ENCODE data around the gene SLC9A8. TPM values are rescaled to one million over a fixed set of nuclear protein-coding genes. Genes with fewer than 3 reads are reported as not detected.

SLC9A8 gene
- total RNA-seq, 1 donor from 2014 or later, result 10.5 TPM

DNA sequence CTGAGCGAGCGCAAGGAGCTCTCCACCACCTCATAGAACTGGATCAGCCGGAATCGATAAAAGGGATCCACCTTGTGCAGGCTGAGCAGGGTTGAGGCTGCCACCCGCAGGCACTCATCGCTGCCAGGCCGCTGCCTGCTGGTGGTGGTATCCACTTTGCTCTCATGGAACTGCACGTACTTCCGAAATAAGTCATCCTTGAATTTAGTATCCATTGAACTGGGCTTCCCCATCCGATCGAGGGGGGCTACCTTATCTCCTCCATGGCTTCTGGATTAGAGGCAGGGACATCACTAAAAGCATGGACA, 95.6 kb downstream of the SLC9A8 start:
- Mint-ChIP-seq H3K4me3 (ENCODE audit: unreplicated experiment) (no peak overlapping the region), H3K4me1 (ENCODE audit: unreplicated experiment) (no peaks in the 10 kb centered on the region), H3K9me3 (ENCODE audit: unreplicated experiment) (no peaks in the 10 kb centered on the region), H3K27me3 (ENCODE audit: unreplicated experiment) (peaks cover 3% of the 10 kb centered on the region), H3K36me3 (ENCODE audit: low read depth, unreplicated experiment) (peaks cover 18% of the 10 kb centered on the region), H3K27ac (ENCODE audit: unreplicated experiment) (no peak overlapping the region)
- no peak for DNase-seq (ENCODE audit: low spot score)
- TF ChIP-seq, protein P1, sequence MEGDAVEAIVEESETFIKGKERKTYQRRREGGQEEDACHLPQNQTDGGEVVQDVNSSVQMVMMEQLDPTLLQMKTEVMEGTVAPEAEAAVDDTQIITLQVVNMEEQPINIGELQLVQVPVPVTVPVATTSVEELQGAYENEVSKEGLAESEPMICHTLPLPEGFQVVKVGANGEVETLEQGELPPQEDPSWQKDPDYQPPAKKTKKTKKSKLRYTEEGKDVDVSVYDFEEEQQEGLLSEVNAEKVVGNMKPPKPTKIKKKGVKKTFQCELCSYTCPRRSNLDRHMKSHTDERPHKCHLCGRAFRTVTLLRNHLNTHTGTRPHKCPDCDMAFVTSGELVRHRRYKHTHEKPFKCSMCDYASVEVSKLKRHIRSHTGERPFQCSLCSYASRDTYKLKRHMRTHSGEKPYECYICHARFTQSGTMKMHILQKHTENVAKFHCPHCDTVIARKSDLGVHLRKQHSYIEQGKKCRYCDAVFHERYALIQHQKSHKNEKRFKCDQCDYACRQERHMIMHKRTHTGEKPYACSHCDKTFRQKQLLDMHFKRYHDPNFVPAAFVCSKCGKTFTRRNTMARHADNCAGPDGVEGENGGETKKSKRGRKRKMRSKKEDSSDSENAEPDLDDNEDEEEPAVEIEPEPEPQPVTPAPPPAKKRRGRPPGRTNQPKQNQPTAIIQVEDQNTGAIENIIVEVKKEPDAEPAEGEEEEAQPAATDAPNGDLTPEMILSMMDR (IDR thresholded peaks at IDR 0.05; ENCODE audit: unreplicated experiment), result no peak

DNA sequence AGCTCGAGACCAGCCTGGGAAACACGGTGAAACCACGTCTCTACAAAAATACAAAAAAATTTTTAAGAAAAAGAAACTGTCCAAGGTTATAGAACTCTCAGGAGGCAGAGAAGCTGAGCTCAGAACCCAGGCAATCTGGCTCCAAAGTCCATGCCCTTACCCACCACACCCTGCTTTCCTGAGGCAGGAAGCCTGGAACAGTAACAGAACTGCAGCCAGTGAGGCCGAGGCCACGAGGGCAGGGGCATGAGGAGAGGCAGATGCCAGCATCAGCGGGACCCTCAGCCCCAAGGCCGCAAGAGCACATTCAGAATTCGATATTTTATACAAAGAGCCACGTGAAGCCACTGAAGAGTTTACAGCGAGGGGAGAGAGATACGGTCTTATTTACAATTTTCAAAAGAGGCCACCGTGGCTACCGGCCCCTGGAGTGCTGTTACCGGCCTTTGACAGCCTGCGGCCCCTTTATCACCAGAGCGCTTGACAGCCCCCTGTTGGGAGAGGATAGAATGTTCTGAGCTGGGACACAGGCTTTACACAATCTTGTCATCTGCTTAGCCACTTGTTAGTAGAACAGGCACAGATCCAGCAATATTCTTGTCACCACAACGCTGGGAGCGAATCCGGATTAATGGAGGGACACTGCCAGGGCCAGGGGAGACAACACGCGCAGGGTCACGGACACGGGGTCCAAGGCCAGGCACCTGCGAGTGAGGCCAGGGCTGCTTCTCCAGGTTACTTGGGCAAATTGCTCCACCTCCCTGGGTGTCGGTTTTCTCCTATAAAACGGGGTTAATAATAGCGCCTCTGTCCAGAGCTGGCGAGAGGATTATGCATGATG, 97.1 kb downstream of the SLC9A8 start:
- H3K27me3 Mint-ChIP-seq (ENCODE audit: unreplicated experiment), result peaks cover 5% of the 10 kb centered on the region
- TF ChIP-seq, protein P1 (IDR thresholded peaks at IDR 0.05; ENCODE audit: unreplicated experiment), result no peak
- peaks cover 4% of the 10 kb centered on the region for H3K4me1 Mint-ChIP-seq (ENCODE audit: unreplicated experiment)
- H3K36me3 Mint-ChIP-seq (ENCODE audit: low read depth, unreplicated experiment), result peaks cover 18% of the 10 kb centered on the region
- H3K9me3 Mint-ChIP-seq (ENCODE audit: unreplicated experiment), result no peaks in the 10 kb centered on the region
- no peak overlapping the region for H3K27ac Mint-ChIP-seq (ENCODE audit: unreplicated experiment)
- no peak overlapping the region for H3K4me3 Mint-ChIP-seq (ENCODE audit: unreplicated experiment)
- DNase-seq (ENCODE audit: low spot score), result peak; percentile 42

DNA sequence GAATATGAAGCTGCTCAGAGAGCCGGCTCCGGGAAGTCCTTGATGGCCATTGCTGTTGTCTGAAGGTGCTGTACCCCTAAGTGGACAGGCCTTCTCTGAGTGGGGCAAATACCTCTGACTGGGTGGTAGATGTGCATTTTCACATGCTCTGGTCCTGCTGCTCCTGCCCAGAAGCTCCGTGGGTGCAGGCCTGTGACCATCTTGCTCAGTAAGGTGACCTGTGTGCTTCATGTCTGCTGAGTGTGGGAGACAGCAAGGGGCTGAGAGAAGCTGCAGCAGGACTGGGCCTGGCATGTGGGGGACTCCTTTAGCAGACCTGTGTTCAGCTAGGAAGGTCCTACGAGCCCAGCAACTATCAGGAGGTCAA, 97.7 kb downstream of the SLC9A8 start:
- H3K27ac Mint-ChIP-seq (ENCODE audit: unreplicated experiment), result no peak overlapping the region
- no peak overlapping the region for H3K4me3 Mint-ChIP-seq (ENCODE audit: unreplicated experiment)

DNA sequence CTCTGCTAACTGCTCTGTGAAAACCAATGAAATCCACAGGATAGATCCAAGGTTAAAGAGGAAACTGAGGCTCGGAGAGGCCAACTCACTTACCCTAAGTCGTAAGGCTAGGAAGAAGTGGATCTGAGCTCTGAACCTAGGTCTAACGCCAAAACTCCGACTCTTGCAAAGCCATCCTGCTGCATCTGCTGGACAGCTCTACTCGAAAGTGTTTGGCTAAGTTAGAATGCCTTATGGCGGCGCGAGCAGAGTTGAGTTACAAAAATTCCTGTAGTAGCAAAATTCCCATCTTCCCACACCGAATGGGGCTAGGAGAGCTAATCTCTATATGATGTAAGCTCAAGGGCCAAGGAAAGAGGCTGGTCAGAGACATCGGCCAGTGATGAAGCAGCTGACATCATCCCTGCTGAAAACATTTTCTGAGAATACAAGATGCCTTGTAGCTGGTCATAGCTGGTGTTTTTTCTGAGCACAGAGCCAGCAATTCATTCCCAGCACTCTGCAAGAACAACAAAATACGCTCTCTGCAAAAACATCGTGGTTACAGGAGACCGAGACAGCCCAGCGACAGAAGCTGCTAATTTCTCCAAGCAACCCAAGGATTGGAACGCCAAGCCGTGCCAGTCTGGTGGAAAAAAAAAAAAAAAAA, 100.9 kb downstream of the SLC9A8 start:
- Mint-ChIP-seq H3K27ac (ENCODE audit: unreplicated experiment) (peak overlapping the region; percentile 42), H3K4me1 (ENCODE audit: unreplicated experiment) (peaks cover 11% of the 10 kb centered on the region), H3K27me3 (ENCODE audit: unreplicated experiment) (peaks cover 4% of the 10 kb centered on the region), H3K9me3 (ENCODE audit: unreplicated experiment) (no peaks in the 10 kb centered on the region), H3K36me3 (ENCODE audit: low read depth, unreplicated experiment) (peaks cover 3% of the 10 kb centered on the region), H3K4me3 (ENCODE audit: unreplicated experiment) (peak overlapping the region; percentile 86)
- DNase-seq (ENCODE audit: low spot score), result no peak
- TF ChIP-seq, protein P1 (IDR thresholded peaks at IDR 0.05; ENCODE audit: unreplicated experiment), result no peak

More for the DNA sequence above, 97.7 kb downstream of the SLC9A8 start:
- TF ChIP-seq, protein P1 (IDR thresholded peaks at IDR 0.05; ENCODE audit: unreplicated experiment), result no peak
- H3K36me3 Mint-ChIP-seq (ENCODE audit: low read depth, unreplicated experiment), result peaks cover 14% of the 10 kb centered on the region
- peaks cover 5% of the 10 kb centered on the region for H3K27me3 Mint-ChIP-seq (ENCODE audit: unreplicated experiment)
- no peaks in the 10 kb centered on the region for H3K9me3 Mint-ChIP-seq (ENCODE audit: unreplicated experiment)
- DNase-seq (ENCODE audit: low spot score), result no peak
- H3K4me1 Mint-ChIP-seq (ENCODE audit: unreplicated experiment), result peaks cover 4% of the 10 kb centered on the region
